AG04450 (cell line): ENCODE data around the gene RAI1. TPM values are rescaled to one million over a fixed set of nuclear protein-coding genes. Genes with fewer than 3 reads are reported as not detected.
A peak's percentile ranks its signal among the peaks of the same experiment; 100 is the strongest.

ENCODE experiments used
- CTCF ChIA-PET: fragments of 300-600, 350-600 bp; formaldehyde crosslinking; extraction: SDS; loops from one replicate; lab custom pipeline; 2022; ENCODE audit warnings: antibody characterized with exemption, inconsistent platforms; lab: Charles Lee
- POLR2A ChIA-PET: fragments of 350-600 bp; formaldehyde crosslinking; extraction: SDS; loops from one replicate; lab custom pipeline; 2021; ENCODE audit warnings: antibody characterized with exemption, inconsistent platforms; lab: Yijun Ruan, JAX
- DNase-seq: peaks from one replicate; pipeline ENCODE4 v3.0.0-alpha.2; 2011; ENCODE audit warnings: low read depth, low spot score
- H3K27ac ChIP-seq: one replicate; pipeline ENCODE4 v1.5.1; 2012; ENCODE audit warnings: low read depth, low read length, control low read depth
- H3K27me3 ChIP-seq: one replicate; pipeline ENCODE4 v1.6.0; 2012; ENCODE audit warnings: low read length; ENCODE audit not compliant: control insufficient read depth, insufficient read depth
- H3K4me3 ChIP-seq: 2 replicates; pipeline ENCODE4 v1.5.1; 2011; ENCODE audit warnings: mild to moderate bottlenecking, low read depth, low read length, control low read depth
- H3K9me3 ChIP-seq: 2 replicates; pipeline ENCODE4 v1.5.1; 2012; ENCODE audit warnings: low read length; ENCODE audit not compliant: control insufficient read depth, insufficient read depth
- polyA plus RNA-seq: library from polyadenylated mRNA; depleted of rRNA; stranded (reverse); fragments of >200 nt; gene quantifications from 2 replicates; pipeline ENCODE4 v1.2.3, GENCODE V29; 2011
- TF ChIP-seq, protein P1 (sequence below): IDR thresholded peaks from 2 replicates; pipeline ENCODE4 v1.5.1; 2011; ENCODE audit warnings: low read depth, low read length, control low read depth, inconsistent platforms

The RAI1 gene
- polyA plus RNA-seq, 1 experiment: 2.1 TPM

DNA sequence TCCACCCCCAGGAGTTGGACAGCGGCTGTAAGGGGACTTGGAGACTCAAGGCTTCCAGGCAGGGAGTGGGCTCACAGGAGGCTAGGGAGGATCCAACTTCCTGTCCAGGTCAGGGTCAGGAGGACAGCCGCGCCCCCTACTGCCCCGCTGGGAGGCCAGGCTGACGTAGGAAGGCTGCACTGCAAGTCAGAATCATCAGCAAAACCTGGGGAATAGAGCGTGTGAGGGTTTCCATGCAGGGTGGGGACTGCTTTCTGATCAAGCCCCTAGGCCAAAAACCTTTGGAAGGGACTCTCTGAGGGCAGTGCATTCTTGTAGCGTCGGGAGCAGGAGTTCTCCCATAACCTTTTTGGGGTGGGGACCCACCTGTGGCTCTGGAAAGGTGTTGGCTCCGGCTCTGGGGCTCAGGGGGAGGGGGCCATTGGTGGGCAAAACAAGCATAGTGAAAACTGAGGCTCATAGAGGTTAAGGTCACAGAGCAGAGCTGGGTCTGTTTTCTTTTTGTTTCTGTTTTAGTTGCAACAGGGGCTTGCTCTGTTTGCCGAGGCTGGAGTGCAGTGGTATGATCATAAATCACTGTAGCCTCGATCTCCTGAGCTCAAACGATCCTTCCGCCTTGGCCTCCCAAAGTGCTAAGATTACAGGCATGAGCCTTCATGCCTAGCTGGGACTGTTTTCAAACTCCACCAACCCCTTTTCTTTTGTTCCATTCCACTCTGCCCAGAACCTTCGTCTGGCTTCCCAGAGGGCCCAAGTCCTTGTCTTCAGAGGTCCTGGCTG, 22.1 kb downstream of the RAI1 start:
- H3K9me3 ChIP-seq: no peaks in the 10 kb centered on the region
- ChIA-PET CTCF (no interaction called here), POLR2A (no interaction called here)
- TF ChIP-seq, protein P1, sequence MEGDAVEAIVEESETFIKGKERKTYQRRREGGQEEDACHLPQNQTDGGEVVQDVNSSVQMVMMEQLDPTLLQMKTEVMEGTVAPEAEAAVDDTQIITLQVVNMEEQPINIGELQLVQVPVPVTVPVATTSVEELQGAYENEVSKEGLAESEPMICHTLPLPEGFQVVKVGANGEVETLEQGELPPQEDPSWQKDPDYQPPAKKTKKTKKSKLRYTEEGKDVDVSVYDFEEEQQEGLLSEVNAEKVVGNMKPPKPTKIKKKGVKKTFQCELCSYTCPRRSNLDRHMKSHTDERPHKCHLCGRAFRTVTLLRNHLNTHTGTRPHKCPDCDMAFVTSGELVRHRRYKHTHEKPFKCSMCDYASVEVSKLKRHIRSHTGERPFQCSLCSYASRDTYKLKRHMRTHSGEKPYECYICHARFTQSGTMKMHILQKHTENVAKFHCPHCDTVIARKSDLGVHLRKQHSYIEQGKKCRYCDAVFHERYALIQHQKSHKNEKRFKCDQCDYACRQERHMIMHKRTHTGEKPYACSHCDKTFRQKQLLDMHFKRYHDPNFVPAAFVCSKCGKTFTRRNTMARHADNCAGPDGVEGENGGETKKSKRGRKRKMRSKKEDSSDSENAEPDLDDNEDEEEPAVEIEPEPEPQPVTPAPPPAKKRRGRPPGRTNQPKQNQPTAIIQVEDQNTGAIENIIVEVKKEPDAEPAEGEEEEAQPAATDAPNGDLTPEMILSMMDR: no peak
- H3K4me3 ChIP-seq: no peak overlapping the region
- no peaks in the 10 kb centered on the region for H3K27me3 ChIP-seq
- H3K27ac ChIP-seq: peak overlapping the region; percentile 21
- no peak for DNase-seq

DNA sequence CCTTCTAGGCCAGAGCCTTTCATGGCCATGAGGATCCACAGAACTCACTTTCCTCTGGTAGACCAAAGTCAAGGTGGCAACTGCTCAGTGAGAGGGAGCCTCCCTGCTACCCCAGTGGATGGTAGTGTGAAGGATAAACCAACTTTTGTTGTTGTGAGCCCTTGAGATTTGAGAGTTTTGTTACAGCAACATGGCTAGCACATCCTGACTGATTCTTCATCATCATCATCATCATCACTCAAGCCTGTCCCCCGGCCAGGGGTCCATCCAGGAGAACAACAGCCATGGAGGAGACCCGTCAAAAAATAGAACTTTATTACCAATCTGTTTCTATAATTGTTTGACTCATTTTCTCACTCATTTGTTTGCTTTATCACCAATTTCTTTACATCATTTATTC, 23.7 kb downstream of the RAI1 start:
- Histone ChIP-seq H3K27ac (no peak overlapping the region), H3K9me3 (no peaks in the 10 kb centered on the region), H3K27me3 (no peaks in the 10 kb centered on the region), H3K4me3 (no peak overlapping the region)
- no peak for DNase-seq
- CTCF ChIA-PET: no interaction called here
- POLR2A ChIA-PET: interaction anchor here (0.6 kb wide), 1 partner anchor 20 kb away, joined by 7 read pairs; no protein-coding TSS in a partner anchor
- TF ChIP-seq, protein P1: no peak

DNA sequence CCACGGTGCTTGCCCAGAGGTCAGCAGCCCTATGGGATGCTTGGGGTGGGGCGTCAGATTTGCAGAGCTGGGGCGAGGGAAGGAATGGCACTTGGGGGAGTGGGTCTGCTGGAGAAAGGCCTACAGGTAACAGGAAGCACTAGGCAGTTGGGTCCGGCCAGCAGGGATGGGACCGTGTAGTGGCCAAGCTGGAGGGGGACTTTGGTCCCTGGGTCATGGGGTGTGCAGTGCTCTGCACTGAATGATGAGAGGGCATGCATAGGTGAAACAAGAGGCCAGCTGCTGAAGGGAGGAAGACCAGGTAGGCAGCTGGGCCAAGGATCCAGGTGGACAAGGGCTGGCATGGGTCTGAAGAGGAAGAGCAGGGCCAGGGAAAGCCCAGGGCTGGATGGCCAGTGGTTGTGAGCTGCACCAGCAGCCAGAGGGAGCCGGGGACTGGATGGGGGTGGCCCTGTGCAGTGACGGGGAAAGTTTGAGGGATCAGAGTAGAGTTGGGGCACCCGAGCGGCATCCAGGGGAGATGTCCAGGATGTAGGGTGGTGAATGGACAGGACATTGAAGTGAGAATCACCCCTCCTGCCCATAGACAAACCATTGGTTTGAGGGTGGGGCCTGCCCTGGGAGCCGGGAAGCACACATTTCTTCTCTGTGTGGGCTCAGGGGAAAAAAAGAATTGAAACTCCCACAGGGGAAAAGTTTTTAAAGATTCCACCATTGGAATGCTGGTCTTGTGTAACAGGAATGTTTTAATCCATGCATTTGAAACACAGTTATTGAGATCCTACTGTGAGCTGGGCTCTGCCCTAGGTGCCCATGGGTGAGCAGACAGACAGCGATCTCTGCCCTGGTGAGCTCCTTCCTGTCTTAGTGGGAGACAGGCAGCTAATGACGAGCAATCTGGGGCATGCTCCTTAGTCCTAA, 25.1 kb downstream of the RAI1 start:
- Histone ChIP-seq H3K27ac (peak overlapping the region; percentile 39), H3K27me3 (no peaks in the 10 kb centered on the region), H3K4me3 (no peak overlapping the region), H3K9me3 (no peaks in the 10 kb centered on the region)
- TF ChIP-seq, protein P1: 0 out of 2 replicates have a peak, but pooled peaks have one; percentile 11
- POLR2A ChIA-PET: no interaction called here
- DNase-seq: no peak
- CTCF ChIA-PET: no interaction called here

DNA sequence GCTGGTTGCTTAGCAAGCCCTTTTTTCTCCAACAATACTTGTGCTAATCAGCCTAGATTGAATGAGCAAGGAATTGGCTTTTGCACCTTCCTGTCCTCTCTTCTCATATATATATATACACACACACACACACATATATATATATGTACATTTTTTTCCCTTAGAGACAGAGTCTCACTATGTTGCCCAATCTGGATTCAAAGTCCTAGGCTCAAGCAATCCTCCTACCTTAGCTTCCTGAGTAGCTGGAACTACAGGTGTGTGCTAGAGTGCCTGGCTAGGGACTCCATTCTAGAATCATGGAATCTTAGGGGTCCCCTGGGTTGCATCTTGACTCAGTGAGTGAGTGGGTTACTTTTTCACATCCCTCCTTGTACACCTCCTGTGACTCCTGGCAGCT, 27.0 kb downstream of the RAI1 start:
- TF ChIP-seq, protein P1: no peak
- ChIA-PET CTCF (no interaction called here), POLR2A (interaction anchor here (0.6 kb wide), 1 partner anchor 8 kb away, joined by 5 read pairs; no protein-coding TSS in a partner anchor)
- Histone ChIP-seq H3K9me3 (no peaks in the 10 kb centered on the region), H3K27me3 (no peaks in the 10 kb centered on the region), H3K27ac (no peak overlapping the region), H3K4me3 (no peak overlapping the region)
- DNase-seq: no peak
